Activated T-cell treated with anti-CD3 and anti-CD28 coated beads for 1 hour (primary cell): Measurements from ENCODE around the gene LY6G5C.

Experiments
- DNase-seq: peaks from one replicate; pipeline ENCODE4 v3.0.0-alpha.2; 2020; ENCODE audit warnings: low read depth

Gene LY6G5C

GRCh38 chr6:31662124-31662723 is 18.6 kb downstream of the LY6G5C start:
- DNase-seq = no peak

DNA sequence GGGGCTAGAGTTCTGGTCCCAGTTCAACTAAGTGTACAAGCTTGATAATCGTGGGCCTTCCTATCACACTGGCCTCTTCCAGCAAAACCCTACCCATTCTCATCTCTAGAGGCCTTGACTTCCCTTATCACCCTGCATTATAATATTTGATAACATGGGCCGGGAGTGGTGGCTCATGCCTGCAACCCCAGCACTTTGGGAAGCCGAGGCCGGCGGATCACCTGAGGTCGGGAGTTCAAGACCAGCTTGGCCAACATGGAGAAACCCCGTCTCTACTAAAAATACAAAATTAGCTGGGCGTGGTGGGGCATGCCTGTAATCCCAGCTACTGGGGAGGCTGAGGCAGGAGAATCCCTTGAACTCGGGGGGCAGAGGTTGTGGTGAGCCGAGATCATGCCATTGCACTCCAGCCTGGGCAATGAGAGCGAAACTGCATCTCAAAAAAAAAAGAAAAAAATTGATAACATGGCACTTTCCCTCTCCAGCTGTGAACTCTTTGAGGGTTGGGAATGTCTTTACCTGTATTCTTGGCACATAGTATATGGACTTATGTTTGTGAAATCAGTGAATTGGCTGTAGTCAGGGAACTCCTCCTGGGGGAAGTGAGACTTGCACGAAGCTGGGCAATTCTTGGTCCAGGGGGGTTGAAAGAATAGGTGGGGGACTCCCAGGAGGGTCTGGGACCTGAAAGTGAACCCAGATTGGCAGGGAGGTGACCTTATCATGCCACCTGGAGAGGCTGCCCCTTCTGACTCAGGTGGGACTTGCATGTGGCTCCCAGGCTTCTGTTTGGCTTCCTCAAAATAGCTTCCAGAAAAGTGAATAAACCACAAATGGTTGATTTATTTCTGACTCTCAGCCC is 19.4 kb downstream of the LY6G5C start:
- DNase-seq = no peak

DNA sequence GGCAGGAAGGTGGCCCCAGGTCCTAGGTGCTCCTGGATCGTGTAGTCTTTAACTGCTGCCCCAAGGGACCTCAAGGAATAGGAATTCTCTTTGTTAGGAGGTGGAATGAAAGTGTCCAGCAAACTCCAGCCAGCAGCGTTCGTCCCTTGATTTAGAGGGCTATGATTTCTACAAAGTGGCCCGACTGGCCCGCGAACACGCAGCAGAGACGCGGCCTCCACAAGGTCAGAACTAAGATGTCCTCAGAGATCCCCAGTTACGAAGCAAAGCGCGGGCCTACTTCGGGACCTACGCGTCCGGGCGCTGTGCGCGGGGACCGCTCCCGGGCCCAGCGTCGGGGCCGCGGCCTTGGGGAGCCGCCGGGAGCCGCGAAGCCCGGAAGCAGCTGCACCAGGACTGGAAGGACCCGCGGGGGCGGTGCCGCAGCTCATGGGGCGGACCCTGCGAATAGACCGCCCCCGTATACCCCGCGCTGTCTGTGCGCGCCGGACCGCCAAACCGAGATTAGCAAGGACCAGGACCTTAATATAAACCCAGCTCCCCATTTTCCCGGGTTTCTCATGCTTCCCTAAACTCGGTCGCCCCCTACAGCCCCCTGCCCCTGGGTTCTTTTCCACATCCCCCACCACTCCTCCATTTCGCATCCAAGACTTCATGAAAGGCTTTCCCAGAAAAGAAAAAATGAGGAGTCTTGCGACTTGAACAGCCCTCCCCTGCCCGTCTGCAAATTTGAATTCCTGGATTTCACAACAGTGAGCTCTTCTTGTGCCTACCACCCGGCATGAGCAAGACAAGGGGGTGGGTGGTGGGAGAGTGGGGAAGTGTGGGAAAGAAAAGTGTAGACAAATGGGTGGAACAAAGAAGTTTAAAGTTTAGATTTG is 20.2 kb downstream of the LY6G5C start, which contains the start of gene C6orf47:
C6orf47 (minus strand) TSS at position 398 of the 881 bp plus-strand sequence. CDS start 831 bp downstream, outside the sequence.
- peak; percentile 70 for DNase-seq

DNA sequence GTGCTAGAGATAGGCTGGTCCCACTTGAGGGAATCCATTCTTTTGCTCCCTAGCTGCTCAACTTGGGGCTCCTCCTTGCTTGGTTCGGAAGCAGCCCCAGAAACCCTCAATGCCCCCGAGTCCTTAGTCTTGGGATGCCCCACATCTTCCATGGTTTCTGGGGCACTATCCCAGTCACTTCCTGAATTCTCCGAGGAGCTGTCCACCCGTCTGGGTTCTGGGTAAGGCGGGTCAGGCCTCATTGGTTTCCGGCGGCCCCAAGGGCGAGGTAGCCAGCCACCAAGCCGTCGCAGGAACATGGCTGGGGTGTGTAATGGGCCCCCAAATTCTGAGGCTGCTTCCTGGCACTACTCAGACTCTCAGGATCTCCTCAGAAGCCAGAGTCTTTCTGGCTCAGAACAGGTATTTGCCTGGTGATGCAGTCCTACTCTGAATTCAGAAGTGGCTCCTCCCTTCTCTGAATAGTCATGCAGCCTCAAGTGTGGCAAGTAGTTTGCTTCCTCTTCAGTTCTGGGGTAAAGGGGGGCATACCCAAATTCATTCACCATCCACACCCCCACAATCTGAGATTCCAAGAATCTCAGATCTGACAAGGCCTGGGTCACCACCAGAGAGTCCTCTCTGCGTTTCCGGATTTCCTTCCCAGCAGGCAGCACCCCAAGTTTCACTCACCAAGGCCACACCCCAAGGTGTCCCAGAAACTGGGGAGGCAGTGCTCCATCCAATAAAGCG is 21.1 kb downstream of the LY6G5C start:
- no peak for DNase-seq

DNA sequence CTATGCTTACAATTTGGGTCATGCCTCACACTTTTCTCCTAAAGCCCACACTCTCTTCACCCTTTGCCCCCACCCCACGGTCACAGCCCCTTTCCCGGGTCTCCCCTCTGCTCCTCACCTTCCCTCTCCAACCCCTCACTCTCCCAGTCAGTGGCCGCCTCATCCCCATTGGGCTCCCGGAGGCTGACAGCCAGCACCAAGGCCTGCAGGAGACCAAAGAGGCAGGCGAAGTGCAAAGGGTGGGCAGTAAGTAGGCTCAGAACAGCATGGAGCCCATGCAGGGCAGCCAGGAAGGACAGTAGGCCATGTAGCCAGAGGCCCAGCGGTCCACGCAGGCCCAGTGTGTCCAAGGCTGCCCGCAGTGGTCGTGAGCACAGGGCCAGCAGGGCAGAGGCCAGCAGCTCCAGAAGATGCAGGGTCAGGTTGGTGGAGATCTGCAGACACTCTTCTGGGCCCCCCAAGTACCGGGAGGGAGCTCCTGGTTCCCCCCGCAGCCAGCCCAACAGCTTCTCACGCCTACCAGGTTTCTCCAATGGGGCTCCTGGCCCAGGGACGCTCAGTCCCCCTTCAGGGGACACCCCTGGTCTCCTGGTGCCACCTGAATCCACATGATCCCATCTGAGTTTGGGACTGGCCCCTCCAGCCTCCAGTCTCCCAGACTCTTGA is 21.8 kb downstream of the LY6G5C start:
- DNase-seq = no peak

DNA sequence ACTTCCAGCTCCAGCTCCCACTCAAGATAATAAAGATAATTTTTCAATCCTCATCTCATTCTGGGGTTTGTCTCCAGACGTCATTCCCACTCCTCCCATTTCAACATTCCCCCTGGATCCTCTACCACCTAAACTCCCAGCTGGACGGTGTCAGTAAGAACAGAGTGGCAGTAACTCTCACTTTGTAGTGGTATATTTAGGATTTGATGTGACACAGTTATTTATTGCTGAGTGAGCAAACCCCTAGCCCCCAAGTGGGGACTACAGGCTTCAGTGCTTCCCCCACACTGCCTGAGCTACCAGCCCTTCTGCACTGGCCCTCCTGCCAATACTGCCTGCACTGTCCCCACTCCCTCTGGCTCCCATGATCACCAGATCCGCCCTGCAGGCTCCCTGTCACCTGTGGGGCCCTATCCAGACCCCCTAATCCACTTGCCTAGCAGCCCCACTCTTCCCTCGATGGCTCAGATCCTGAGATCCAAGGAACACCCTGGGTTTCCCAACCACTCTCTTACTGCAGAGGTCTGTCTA is 22.6 kb downstream of the LY6G5C start:
- no peak for DNase-seq

GRCh38 chr6:31657406-31658157 is 23.3 kb downstream of the LY6G5C start:
- DNase-seq = no peak

- DNase-seq = no peak
Measured at GRCh38 chr6:31655349-31656237, 25.3 kb downstream of the LY6G5C start, which contains the start of gene APOM. TSS of gene APOM (plus strand) at chr6:31655894. CDS start at chr6:31655967, 73 bp downstream.

GRCh38 chr6:31654574-31655348 is 26.1 kb downstream of the LY6G5C start:
- no peak for DNase-seq

DNA sequence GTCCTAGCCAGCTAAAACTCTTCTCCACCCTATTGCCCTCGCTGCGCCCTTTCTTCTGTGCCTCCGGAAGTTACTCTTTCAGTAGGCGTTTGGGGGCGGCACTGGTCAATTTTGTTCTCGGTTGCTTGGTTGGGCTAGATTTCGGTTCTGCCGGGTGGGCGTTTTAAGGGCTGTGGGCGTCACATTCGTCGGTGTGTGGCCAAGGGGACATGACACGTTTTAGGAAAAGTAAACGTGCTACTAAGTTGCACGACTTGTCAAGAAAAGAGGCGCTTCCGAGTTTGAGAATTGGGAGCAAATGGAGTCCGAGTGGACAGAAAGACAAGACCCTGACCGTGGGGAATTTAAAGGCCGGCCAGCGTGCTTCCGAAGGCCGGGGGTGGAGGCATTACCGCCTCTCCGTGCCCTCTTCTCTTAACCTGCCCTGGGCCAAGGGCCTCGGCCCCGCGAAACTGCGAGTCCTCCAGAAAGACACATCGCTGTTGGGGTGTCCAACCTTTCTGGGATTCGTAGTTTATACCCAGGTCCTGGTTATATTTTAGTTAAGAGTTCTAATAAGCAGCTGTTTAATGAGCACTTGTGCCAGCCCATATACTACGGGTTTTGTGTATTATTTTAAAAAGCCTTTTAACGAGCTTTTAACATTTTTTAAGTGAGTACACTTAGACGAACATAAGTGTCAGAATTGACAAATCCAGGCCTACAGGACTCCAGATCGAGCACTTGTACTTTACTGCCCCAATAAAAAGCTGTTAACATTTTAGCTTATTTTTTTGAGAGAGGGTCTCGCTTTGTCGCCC is 27.7 kb downstream of the LY6G5C start:
- DNase-seq = no peak

GRCh38 chr6:31651602-31652191 is 29.2 kb downstream of the LY6G5C start:
- DNase-seq = no peak

DNA sequence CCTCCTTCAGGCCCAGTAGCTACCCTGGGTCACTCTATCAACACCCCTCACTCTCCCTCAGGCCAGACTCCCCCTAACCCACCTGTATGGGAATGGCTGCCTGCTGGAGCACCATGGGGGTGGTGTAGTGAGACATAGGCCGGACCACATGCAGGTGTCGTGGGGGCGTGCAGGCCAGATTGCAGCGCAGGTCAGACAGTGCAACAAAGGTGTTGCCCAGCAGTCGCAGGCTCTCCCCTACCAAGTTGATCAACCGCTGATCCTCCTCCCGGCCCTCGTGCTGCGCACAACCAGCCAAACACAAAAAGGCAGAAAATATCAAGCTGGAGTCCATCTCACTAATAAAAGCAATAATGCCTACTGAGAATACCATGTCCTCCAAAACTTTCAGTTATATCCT is 35.5 kb downstream of the LY6G5C start:
- DNase-seq = no peak

- no peak for DNase-seq
Measured at GRCh38 chr6:31643818-31644454, 36.9 kb downstream of the LY6G5C start.

GRCh38 chr6:31642798-31643570 is 37.9 kb downstream of the LY6G5C start:
- DNase-seq = no peak

DNA sequence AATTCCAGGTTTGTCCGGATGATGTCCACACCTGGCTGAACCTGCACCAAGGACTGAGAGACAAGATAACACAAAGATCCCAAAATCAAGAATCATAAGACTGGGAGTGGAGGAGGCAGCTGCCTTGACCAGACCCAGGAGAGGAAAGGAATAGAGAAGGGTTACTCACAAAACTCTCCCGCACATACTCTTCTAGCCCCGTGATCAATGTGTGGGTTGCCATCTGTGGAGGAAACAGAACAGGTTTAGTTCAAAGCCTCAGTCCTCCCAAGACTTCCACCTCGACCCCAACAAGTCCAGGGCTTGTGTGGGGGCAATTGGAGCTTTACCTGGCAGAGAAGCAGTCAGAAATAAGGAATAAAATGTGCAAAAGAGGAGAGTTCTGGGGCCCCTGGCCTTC is 39.5 kb downstream of the LY6G5C start:
- DNase-seq = no peak

- DNase-seq = no peak
Measured at GRCh38 chr6:31640612-31641011, 40.3 kb downstream of the LY6G5C start.
